Measurements from ENCODE around the gene HOXD11. TPM values are rescaled to one million over a fixed set of nuclear protein-coding genes. Genes with fewer than 3 reads are reported as not detected.

Gene HOXD11
- total and polyA plus RNA-seq, 2 experiments from 2014 or later, result not detected

GRCh38 chr2:176148751-176149421 is 41.8 kb downstream of the HOXD11 start (continued):
- TF ChIP-seq ZNF462 (CRISPR knock-in tag; IDR thresholded peaks at IDR 0.05), result no peak
- TF ChIP-seq ZNF114 (CRISPR knock-in tag; IDR thresholded peaks at IDR 0.05), result no peak

GRCh38 chr2:176149481-176149938 is 42.4 kb downstream of the HOXD11 start:
- Histone ChIP-seq H3K4me1 (ENCODE audit: insufficient read depth) (peaks cover 22% of the 10 kb centered on the region), H3K4me3 (0 out of 2 replicates have a peak overlapping the region, but pooled peaks have one; percentile 17), H3K27ac (ENCODE audit: low read depth) (no peak overlapping the region), H3K9me2 (ENCODE audit: insufficient read depth) (no peaks in the 10 kb centered on the region), H3K79me2 (replicated peaks; ENCODE audit: insufficient read depth) (no peaks in the 10 kb centered on the region), H3K4me2 (no peak overlapping the region), H2AFZ (no peak overlapping the region), H4K20me1 (replicated peaks; ENCODE audit: insufficient read depth) (peaks cover 52% of the 10 kb centered on the region), H3F3A (replicated peaks; ENCODE audit: low read depth) (peaks cover 25% of the 10 kb centered on the region; the same call in 1 of the 2 replicates), H3K36me3 (ENCODE audit: insufficient read depth) (no peaks in the 10 kb centered on the region), H3K27me3 (ENCODE audit: insufficient read depth) (peaks cover 100% of the 10 kb centered on the region)
- Mint-ChIP-seq H3K4me1 (peaks cover 15% of the 10 kb centered on the region), H3K9me3 (0 out of 3 replicates have a peak, but pooled peaks cover 2% of the 10 kb centered on the region), H3K27me3 (ENCODE audit: insufficient read depth, low read depth, poor library complexity) (peaks cover 99% of the 10 kb centered on the region), H3K27ac (no peak overlapping the region), H3K4me3 (no peak overlapping the region), H3K36me3 (ENCODE audit: low read depth) (no peaks in the 10 kb centered on the region)
- DNase-seq (ENCODE audit: low spot score) (peak; percentile 51), ATAC-seq (peak; percentile 9; the same call in 2 of the 3 replicates)
- TF ChIP-seq REST (IDR thresholded peaks at IDR 0.05; ENCODE audit: unreplicated experiment) (no peak), EZH2 (IDR thresholded peaks at IDR 0.05; ENCODE audit: low read depth, unreplicated experiment) (peak; percentile 93), POLR2AphosphoS5 (IDR thresholded peaks at IDR 0.05; ENCODE audit: low read depth) (no peak), EZH2phosphoT487 (IDR thresholded peaks at IDR 0.05; ENCODE audit: unreplicated experiment) (peak; percentile 95), CREB1 (CRISPR knock-in tag; IDR thresholded peaks at IDR 0.05; ENCODE audit: low read depth) (no peak), NANOG (IDR thresholded peaks at IDR 0.05; ENCODE audit: borderline replicate concordance) (no peak), ZNF331 (CRISPR knock-in tag; IDR thresholded peaks at IDR 0.05; ENCODE audit: low read depth) (no peak)
